Effector memory CD8-positive, alpha-beta T cell (primary cell): Measurements from ENCODE around the gene PTCD2.

ENCODE experiments used
- ATAC-seq: fragments of 150-1000 bp; cut with Tn5 transposase; replicated peaks from 2 replicates; pipeline ENCODE4 v1.10.0; 2021; ENCODE audit warnings: mild to moderate bottlenecking, moderate library complexity
- DNase-seq, 3 experiments: peaks; one replicate each; pipeline ENCODE4 v3.0.0; 2021
- H3K27ac Mint-ChIP-seq, 2 donors: one replicate each; pipeline ENCODE4 v1.8.0; 2022; ENCODE audit warnings: mild to moderate bottlenecking in 2 of 2, mixed read lengths in 2 of 2, moderate library complexity in 2 of 2
- H3K27me3 Mint-ChIP-seq, 2 donors: one replicate each; pipeline ENCODE4 v1.8.0; 2022; ENCODE audit warnings: mixed read lengths in 2 of 2
- H3K36me3 Mint-ChIP-seq: one replicate; pipeline ENCODE4 v1.8.0; 2022; ENCODE audit warnings: mild to moderate bottlenecking, moderate library complexity, mixed read lengths; ENCODE audit not compliant: insufficient read depth
- H3K4me1 Mint-ChIP-seq, 2 donors: one replicate each; pipeline ENCODE4 v1.8.0; 2022; ENCODE audit warnings: low read depth in 2 of 2, mixed read lengths in 2 of 2
- H3K4me3 Mint-ChIP-seq, 2 donors: one replicate each; pipeline ENCODE4 v1.8.0; 2022; ENCODE audit warnings: mild to moderate bottlenecking in 2 of 2, mixed read lengths in 2 of 2, moderate library complexity in 2 of 2
- H3K9me3 Mint-ChIP-seq, 2 donors: one replicate each; pipeline ENCODE4 v1.8.0; 2022; ENCODE audit warnings: mixed read lengths in 2 of 2
- total RNA-seq, 9 experiments: gene quantifications; one replicate each; lab custom pipeline; 2026; lab: John Stamatoyannopoulos, UW

The PTCD2 gene, protein sequence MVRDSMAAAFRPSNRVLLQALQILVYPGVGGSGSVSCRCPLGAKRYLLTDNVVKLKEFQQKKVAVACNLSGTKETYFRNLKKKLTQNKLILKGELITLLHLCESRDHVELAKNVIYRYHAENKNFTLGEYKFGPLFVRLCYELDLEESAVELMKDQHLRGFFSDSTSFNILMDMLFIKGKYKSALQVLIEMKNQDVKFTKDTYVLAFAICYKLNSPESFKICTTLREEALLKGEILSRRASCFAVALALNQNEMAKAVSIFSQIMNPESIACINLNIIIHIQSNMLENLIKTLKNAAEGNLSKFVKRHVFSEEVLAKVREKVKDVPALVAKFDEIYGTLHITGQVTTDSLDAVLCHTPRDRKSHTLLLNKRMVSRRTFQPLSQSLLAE
- 5.4 to 23.8 (median 15.2) reads per million in 9 experiments for total RNA-seq

- ATAC-seq = peak; percentile 98
- H3K9me3 Mint-ChIP-seq = no peaks in the 10 kb centered on the region
- peak; percentile 91 to 93 (median 92) for DNase-seq
- peaks cover 29% of the 10 kb centered on the region for H3K36me3 Mint-ChIP-seq
- H3K4me1 Mint-ChIP-seq = peaks cover 18 to 23% of the 10 kb centered on the region in 2 donors
- H3K27ac Mint-ChIP-seq = peak within 1 kb of the TSS; percentile 95
- H3K27me3 Mint-ChIP-seq = no peaks in the 10 kb centered on the region
- H3K4me3 Mint-ChIP-seq = peak within 1 kb of the TSS; percentile 96 to 98
These were observed at the start of gene PTCD2, which contains the start of gene MRPS27 for GRCh38 chr5:72319976-72320752. TSS of gene PTCD2 (plus strand) at chr5:72320373. CDS start at chr5:72320383, 10 bp downstream. TSS of gene MRPS27 (minus strand) at chr5:72320240. CDS start at chr5:72320221, 19 bp downstream.

DNA sequence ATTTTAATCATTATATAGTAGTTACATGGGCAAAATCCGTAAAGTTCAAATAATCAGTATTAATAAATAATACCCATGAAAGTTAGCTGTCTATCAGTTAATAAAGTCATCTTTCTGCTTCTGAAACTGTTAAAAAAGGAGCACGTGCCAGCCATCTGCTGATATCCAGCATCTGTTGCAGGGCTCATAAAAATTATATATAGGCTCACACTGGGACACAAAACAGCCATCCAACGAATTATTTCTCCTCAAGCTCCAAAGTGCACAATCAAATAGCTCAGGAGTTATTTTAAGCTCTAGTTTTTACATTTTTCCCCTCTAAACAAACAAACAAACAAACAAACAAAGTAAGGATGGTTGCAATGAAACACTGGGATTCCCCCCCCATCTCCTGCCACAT is 48.5 kb upstream of the PTCD2 start:
- no peak overlapping the region for H3K4me3 Mint-ChIP-seq
- DNase-seq (no peak), ATAC-seq (no peak)
- no peaks in the 10 kb centered on the region for H3K27me3 Mint-ChIP-seq
- H3K9me3 Mint-ChIP-seq = no peaks in the 10 kb centered on the region
- no peaks in the 10 kb centered on the region for H3K36me3 Mint-ChIP-seq
- H3K27ac Mint-ChIP-seq = no peak overlapping the region
- H3K4me1 Mint-ChIP-seq = peaks cover 5 to 23% of the 10 kb centered on the region in 2 donors

- no peaks in the 10 kb centered on the region for H3K9me3 Mint-ChIP-seq
- H3K36me3 Mint-ChIP-seq = no peaks in the 10 kb centered on the region
- H3K27me3 Mint-ChIP-seq = no peaks in the 10 kb centered on the region
- H3K4me1 Mint-ChIP-seq = peaks cover 7 to 23% of the 10 kb centered on the region in 2 donors
- no peak for DNase-seq
- ATAC-seq = no peak
- H3K4me3 Mint-ChIP-seq = no peak overlapping the region
- no peak overlapping the region for H3K27ac Mint-ChIP-seq
These were observed 47.8 kb upstream of the PTCD2 start for GRCh38 chr5:72272398-72272797.

GRCh38 chr5:72273547-72273946 is 46.6 kb upstream of the PTCD2 start:
- Mint-ChIP-seq H3K4me3 (no peak overlapping the region), H3K36me3 (no peaks in the 10 kb centered on the region), H3K9me3 (no peaks in the 10 kb centered on the region), H3K27me3 (no peaks in the 10 kb centered on the region), H3K27ac (no peak overlapping the region), H3K4me1 (peaks cover 4 to 22% of the 10 kb centered on the region in 2 donors)
- DNase-seq (no peak), ATAC-seq (no peak)

GRCh38 chr5:72276219-72276752 is 43.9 kb upstream of the PTCD2 start:
- Mint-ChIP-seq H3K9me3 (no peaks in the 10 kb centered on the region), H3K4me1 (peaks cover 4 to 20% of the 10 kb centered on the region in 2 donors), H3K36me3 (peaks cover 2% of the 10 kb centered on the region), H3K4me3 (no peak overlapping the region), H3K27me3 (no peaks in the 10 kb centered on the region), H3K27ac (peak overlapping the region in 1 of 2 donors; percentile 25)
- no peak for DNase-seq
- ATAC-seq = no peak

DNA sequence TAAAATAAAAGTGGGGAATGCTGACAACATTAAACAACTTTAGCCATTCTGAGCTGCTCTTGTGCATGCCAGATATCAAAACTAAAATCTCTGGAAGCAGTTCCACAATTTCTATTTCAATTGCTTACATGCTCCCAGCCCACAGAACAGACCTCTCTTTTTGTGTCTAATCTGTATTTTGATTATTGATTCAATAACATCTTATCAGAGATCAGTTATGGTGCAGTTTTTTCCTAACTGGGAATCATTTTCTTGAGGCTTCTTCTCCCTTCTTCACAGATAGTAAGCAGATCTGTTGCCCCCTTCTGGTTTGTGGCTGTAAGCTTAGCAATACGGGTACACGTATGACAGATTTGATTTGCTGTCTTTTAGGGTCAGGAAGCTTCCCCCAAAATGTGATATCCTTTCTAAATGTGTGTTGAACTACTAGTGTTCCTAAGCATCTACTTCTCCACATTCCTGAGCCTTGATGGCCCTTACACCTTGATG is 39.5 kb upstream of the PTCD2 start:
- ATAC-seq (no peak), DNase-seq (no peak)
- no peak overlapping the region for H3K4me3 Mint-ChIP-seq
- no peaks in the 10 kb centered on the region for H3K9me3 Mint-ChIP-seq
- H3K4me1 Mint-ChIP-seq = peaks cover 2 to 11% of the 10 kb centered on the region in 2 donors
- H3K36me3 Mint-ChIP-seq = peaks cover 15% of the 10 kb centered on the region
- H3K27ac Mint-ChIP-seq = no peak overlapping the region
- no peaks in the 10 kb centered on the region for H3K27me3 Mint-ChIP-seq

DNA sequence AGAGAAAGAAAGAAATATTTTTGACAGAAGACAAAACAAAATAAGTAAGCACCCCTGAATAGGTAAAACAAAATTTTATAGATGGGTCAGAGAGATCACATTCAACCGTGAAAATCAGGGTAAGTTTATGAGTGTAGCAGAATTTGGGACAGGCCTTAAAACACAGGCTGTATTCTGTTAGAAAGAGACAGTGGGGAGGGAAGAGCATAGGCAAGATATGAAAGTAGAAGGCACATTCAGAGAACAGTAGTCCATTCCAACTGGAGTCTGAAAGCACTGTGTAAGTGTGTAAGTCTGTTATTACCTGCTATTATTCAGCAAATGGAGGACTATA is 38.8 kb upstream of the PTCD2 start:
- no peak overlapping the region for H3K4me3 Mint-ChIP-seq
- no peak for DNase-seq

GRCh38 chr5:72281764-72282499 is 38.2 kb upstream of the PTCD2 start:
- H3K27ac Mint-ChIP-seq = no peak overlapping the region
- peaks cover under 1 to 3% of the 10 kb centered on the region in 2 donors for H3K4me1 Mint-ChIP-seq
- no peaks in the 10 kb centered on the region for H3K27me3 Mint-ChIP-seq
- H3K9me3 Mint-ChIP-seq = no peaks in the 10 kb centered on the region
- H3K4me3 Mint-ChIP-seq = no peak overlapping the region
- DNase-seq (no peak), ATAC-seq (no peak)
- H3K36me3 Mint-ChIP-seq = peaks cover 18% of the 10 kb centered on the region

More for the DNA sequence above, 38.8 kb upstream of the PTCD2 start:
- H3K9me3 Mint-ChIP-seq = no peaks in the 10 kb centered on the region
- ATAC-seq = no peak
- no peak overlapping the region for H3K27ac Mint-ChIP-seq
- no peaks in the 10 kb centered on the region for H3K27me3 Mint-ChIP-seq
- peaks cover 15% of the 10 kb centered on the region for H3K36me3 Mint-ChIP-seq
- H3K4me1 Mint-ChIP-seq = peaks cover 2 to 5% of the 10 kb centered on the region in 2 donors

DNA sequence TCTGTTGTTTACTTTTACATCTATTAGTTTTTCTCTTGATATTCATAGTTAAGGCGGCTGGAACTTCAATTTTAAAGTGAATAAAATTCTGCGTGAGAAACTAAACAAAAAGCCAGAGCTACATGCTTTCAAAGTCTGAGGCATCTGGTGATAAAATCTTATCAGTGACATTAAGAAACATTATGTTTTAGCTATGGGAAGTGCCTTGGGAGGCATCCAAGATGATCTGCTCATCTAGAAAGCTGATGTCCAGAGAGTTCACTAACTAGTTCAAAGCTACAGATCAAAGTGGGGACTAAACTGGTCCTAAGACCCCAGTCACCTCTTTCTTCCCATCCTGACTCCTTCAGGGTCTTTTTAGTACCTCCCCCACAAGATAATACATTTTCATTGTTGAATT is 37.3 kb upstream of the PTCD2 start:
- no peaks in the 10 kb centered on the region for H3K9me3 Mint-ChIP-seq
- H3K27me3 Mint-ChIP-seq = no peaks in the 10 kb centered on the region
- no peak for ATAC-seq
- no peak overlapping the region for H3K4me3 Mint-ChIP-seq
- H3K36me3 Mint-ChIP-seq = peaks cover 22% of the 10 kb centered on the region
- DNase-seq = no peak
- H3K4me1 Mint-ChIP-seq = peaks cover 0 to 3% of the 10 kb centered on the region in 2 donors
- H3K27ac Mint-ChIP-seq = no peak overlapping the region

GRCh38 chr5:72283358-72283757 is 36.8 kb upstream of the PTCD2 start:
- Mint-ChIP-seq H3K27ac (peak overlapping the region in 1 of 2 donors; percentile 3), H3K4me1 (peaks cover 0 to 3% of the 10 kb centered on the region in 2 donors), H3K27me3 (no peaks in the 10 kb centered on the region), H3K36me3 (peaks cover 22% of the 10 kb centered on the region), H3K4me3 (no peak overlapping the region), H3K9me3 (no peaks in the 10 kb centered on the region)
- no peak for ATAC-seq
- no peak for DNase-seq

DNA sequence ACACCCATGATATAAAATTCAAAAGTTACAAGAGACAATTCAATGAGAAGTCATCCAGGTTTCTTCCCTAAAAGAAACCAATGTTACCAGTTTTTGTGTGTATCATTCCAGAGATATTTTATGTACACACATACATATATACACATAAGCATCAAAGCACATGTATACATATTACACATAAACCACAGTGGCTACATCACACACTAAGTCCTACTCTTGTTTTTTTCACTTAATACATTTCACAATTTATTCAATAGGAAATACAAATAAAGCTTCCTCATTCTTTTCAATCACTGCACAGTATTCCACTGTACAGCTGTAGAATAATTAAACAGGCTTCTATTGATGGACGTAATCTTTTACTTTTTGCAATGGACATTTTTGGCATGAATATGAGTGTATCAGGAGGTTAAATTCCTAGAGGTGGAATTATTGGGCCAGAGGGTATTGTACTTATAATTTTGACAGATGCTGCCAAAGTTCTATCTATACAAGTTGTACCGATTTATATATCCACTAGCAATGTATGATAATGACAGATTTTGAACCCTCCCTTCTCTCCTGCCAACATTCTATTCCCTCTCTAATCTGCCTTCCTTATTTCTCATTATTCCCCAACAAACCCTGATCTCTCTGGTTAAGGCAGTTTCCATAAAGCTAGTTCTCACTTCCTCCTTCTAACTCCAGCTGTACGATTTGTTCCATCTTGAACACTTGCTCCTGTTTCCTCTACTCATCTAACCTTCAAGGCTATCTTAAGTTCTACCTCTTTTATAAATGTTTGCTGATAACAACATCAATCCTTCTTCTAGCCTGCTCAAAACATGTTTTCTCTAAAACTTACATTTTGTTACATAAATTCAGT is 35.4 kb upstream of the PTCD2 start:
- Mint-ChIP-seq H3K36me3 (peaks cover 19% of the 10 kb centered on the region), H3K4me1 (no peaks in the 10 kb centered on the region)

DNA sequence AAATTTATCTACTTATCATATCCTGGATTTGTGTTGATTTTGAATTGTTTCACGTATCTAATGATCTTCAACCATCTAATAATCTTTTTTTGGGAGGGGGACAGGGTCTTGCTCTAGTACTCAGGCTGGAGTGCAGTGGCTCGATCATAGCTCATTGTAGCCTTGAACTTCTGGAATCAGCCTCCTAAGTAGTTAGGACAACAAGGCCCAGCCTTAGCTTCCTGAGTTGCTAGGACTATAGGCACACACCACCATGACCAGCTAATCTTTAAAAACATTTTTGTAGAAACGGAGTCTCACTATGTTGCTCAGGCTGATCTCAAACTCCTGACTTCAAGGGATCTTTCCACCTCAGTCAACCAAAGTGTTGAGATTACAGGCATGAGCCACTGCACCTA is 34.8 kb upstream of the PTCD2 start:
- H3K36me3 Mint-ChIP-seq = peaks cover 19% of the 10 kb centered on the region
- H3K9me3 Mint-ChIP-seq = no peaks in the 10 kb centered on the region
- no peaks in the 10 kb centered on the region for H3K4me1 Mint-ChIP-seq
- no peak overlapping the region for H3K4me3 Mint-ChIP-seq
- DNase-seq = no peak
- no peaks in the 10 kb centered on the region for H3K27me3 Mint-ChIP-seq
- H3K27ac Mint-ChIP-seq = peak overlapping the region in 1 of 2 donors; percentile 11
- ATAC-seq = no peak

More for the DNA sequence above, 35.4 kb upstream of the PTCD2 start:
- H3K27me3 Mint-ChIP-seq = no peaks in the 10 kb centered on the region
- no peak for ATAC-seq
- no peak overlapping the region for H3K4me3 Mint-ChIP-seq
- H3K27ac Mint-ChIP-seq = peak overlapping the region in 1 of 2 donors; percentile 11
- H3K9me3 Mint-ChIP-seq = no peaks in the 10 kb centered on the region
- DNase-seq = no peak
